GM18507 (cell line): Measurements from ENCODE around the gene FAM120B.

Source experiments
- DNase-seq: peaks from one replicate; pipeline ENCODE4 v3.0.0; 2011; ENCODE audit warnings: low read depth; ENCODE audit not compliant: insufficient read length; ENCODE audit errors: extremely low spot score
- FAIRE-seq: peaks from 2 replicates; lab custom pipeline; 2011; peaks lifted over from hg19 to GRCh38; lab: Jason Lieb, UNC

FAM120B gene

DNA sequence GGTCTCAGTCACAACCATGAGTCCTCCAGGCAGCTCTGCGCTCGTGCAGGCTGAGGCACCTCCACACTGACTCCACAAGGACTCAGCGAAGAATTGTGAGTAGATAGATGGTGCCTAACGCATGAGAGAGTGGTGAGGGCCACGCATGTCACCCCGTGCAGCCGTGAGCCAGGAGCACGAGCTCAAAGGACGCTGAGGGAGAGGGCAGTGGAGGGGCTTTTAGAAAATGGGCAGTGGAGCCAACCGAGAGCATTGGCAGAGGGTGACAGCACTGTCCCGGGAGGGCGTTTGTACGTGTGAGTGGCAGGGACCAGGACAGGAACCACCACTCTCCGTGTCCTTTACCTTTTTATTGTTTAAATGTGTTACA is 141.0 kb downstream of the FAM120B start:
- FAIRE-seq, result no peak
- no peak for DNase-seq

DNA sequence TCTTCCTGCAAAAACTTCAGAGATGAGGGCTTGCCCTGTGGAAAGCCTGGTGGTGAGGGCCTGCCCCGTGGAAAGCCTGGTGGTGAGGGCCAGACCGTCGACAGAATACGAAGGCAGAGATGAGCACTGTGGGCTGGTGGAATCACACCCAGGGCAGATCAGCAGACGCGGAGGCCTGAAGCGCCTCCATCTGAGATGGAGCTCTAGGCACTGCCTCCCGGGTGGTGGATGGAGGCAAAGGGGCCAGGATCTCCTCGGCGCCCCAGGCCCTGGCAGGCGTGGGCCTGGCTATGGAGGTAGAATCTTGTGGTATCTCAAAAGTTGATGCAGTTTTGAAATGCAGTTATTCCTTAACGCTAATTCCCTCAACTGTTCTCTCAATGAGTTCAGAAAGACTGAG is 141.8 kb downstream of the FAM120B start:
- DNase-seq (no peak), FAIRE-seq (no peak)

DNA sequence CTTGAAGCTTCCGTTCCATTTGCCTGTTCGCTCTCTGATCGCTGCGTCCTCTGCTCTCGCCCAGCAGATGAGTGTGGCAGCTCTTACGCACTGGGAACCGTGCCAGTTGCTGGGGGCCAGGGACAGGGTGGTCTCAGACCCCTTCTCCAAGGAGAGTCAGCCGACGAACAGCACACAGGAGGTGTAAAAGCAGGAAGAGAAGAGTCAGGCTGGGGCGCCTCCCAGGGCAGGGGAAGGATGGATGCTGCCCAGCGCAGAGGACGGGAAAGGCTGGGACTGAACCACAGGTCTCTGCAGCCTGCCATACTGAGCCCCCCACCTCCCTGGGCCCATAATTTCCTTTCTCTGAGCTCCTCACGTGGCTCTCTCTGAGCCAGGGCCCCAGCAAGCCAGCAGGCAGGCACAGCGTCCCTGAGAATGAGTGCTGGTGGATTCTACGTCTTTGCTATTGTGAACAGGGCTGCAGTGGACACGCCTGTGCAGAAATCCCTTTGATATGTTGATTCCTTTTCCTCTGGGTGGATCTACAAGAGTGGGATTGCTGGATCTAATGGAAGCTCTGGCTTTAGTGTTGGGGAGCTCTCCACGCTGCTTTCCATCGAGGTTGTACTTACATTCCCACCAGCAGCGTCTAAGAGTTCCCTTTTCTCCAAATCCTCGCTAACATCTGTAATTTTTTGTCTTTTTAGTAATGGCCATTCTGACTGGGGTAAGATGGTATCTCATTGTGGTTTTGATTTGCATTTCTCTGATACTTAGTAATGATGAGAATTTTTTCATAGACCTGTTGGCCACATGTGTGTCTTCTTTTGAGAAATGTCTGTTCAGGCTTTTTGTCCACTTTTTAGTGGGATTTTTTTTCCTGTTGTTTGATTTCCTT is 142.4 kb downstream of the FAM120B start:
- DNase-seq, result no peak

DNA sequence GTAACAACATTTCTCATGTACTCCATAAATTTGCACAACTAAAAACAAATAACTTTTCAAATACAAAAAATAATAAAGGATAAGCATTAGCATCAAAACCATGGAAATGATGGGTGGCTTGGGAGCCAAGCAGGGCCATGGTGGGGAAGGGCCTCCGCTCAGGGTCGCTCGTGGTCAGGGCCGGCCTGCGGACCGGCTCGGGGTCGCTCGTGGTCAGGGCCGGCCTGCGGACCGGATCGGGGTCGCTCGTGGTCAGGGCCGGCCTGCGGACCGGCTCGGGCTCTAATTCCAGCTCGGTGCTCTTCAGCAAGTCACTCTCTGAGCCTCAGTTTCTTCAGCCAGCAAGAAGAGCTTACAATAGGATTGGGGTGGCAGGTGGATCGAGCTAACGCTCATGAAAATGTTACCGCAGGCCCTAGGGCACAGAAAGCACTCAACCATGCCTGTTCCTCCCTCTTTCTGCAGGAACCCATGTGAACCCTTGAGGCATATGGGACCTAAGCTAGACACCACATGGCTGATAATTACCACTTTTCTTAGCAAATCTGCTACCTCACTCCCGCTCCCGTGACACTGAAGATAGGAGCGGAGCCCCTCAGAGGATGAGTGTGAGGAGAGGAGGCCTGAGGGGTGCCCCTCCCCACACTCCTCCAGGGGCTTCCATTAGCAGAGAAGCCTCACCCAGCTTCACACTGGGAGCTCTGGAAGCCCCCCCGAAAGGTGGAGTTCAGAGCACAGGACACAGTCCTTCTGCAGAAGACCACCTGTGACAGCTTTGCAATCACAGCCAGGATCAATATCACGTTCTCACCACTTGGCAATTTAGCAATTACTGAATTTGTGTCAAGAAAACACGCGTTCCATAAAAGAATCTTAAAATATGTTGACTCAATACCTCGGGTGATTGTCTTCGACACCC is 143.5 kb downstream of the FAM120B start:
- DNase-seq (no peak), FAIRE-seq (no peak)

More for the DNA sequence above, 142.4 kb downstream of the FAM120B start:
- FAIRE-seq, result no peak

DNA sequence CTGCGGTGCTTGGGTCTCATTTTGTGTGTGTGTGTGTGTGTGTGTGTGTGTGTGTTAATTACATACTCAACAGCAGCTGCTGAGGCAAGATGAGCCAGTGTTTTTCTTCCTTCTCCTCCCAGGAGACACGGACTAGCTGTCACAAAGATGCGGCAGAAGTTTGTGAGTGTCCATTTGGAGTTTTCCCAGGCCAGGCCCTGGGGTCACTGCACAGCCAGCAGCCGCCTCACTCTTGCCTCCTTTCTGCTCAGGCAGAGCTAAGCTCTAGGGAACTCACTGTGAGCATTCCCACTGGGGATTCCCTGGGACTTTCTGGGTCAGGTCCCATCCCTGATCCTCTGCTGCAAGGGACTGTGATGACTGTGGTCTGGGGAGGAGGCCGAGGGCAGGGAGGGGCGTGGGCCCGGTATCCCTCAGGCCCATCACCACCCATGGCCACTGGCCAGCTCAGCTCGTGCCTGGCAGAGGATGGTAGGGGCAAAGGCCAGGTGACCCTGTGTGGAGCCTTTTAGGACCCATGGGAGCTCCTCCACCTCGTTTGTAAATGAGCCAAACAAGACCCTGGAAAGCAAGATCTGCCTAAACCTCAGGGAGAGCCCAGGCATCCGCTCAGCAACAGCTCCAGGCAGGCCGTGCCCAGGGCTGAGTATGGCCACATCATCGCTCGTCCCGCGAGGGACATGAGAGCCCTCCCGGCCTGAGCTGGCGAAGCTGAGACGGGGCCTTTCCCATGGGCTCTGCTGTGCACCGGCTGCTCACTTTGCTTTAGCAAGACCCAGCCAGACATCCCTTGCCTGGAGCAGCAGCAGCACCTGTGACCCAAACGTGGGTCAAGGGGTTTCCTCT is 144.6 kb downstream of the FAM120B start:
- FAIRE-seq, result no peak
- DNase-seq, result no peak

DNA sequence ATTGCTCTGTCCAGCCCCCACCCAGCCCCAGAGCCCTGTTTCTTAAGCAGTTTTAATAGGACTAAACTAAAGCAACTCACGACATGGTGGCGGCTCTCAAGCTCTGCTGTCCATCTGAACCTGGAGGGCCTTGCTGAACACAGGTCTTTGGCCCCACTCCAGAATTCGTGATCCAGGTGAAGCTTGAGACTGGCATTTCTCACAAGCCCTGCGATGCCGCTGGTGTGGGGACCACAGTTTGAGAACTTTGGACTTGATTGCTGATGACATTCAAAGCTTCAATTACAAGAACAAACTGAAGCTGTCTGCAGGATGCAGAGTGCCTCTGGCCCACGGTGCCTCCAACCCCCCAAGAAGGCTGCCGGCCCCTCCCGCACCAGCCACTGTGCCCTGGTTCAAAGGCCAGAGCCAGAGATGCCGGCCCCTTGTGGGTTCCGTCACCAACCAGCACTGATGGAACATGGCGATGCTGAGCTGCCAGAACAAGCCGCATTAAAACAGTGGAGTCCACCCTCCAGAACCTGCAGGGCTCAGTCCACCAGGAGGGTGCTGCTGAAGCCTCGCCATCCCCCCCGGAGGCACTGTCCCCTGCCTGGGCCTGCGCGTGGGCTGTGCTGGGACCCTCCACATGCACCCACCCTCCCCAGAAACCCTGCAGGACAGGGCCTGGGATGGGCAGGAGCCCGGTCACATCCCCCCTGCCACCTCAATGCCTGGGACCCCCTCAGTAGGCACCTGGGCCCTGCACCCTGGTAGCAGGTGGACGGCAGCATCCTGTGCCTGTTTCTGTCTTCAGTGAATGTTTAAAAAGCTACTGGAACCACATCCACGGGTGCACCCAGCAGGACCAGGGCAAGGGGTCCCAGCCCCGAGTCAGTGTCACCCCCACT is 145.4 kb downstream of the FAM120B start:
- no peak for FAIRE-seq
- no peak for DNase-seq

DNA sequence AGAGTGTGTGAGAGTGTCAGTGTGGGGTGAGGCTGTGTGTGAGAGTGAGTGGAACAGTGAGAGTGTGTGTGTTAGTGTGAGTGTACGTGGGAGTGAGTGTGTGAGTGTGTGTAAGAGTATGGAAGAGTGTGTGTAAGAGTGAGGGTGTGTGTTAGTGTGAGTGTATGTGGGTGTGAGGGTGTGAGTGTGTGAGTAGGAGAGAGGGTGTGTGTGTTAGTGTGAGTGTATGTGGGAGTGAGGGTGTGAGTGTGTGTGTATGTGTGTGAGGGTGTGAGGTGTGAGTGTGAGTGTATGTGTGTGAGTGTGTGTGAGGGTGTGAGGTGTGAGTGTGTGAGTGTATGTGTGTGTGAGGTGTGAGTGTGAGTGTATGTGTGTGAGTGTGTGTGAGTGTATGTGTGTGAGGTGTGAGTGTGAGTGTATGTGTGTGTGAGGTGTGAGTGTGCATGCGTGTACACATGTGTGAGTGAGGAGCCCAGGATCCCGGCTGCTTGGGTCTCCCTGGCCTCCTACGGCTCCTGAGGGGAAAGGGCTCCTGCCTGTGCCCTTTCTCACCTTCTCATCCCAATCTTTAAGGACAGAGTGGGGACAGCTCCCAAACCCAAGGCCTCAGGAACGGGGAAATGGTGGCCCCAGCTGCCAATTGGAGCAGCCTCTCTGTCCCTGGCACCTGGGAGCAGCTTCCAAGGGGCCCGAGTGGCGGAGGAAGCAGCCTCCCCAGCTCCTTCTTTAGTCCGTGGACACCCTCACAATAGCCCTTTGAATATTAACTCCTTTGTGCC is 146.4 kb downstream of the FAM120B start:
- DNase-seq (no peak), FAIRE-seq (no peak)

DNA sequence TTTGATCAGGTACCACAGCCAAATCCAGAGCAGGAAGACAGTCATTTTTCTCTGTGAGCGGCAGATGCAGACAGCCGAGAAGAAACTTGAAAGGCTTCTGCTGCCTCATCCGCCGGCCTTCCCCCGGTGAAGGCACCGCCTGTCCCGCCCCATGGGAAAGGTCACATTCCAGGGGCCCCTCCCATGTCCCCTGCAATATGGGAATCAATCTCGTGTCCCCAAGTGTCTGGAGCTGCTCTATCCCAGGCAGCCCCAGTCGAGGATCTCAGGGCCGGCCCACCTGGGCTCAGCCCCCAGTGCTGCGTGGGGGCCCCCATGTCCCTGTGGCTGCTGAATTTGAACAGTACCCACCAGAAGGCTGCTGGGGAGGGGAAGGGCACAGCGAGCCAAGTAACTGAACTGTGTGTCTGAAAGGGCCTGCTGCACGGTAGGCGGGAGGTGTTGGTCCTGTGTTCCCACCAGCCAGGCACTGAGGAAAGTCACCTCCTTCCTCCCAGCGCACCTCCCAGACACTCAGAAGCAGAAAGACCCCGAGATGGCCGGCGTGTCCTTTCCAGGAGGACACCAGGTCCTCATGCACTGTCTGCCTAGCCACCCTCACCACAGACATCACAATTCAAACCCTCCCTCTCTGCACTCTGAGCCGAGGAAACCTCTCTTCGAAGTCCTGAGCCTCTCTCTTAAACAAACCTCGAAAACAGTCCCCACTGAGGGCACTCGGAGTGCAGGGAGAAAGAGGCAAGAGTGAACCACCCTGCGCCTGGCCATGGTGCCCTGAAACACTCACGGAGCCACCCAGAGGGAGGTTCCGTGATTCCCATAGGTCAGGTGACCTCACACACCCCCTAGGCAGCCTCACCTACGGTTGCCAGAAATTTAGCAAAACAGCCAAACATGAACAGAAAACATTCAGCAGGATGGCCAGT is 147.3 kb downstream of the FAM120B start:
- FAIRE-seq (no peak), DNase-seq (no peak)

DNA sequence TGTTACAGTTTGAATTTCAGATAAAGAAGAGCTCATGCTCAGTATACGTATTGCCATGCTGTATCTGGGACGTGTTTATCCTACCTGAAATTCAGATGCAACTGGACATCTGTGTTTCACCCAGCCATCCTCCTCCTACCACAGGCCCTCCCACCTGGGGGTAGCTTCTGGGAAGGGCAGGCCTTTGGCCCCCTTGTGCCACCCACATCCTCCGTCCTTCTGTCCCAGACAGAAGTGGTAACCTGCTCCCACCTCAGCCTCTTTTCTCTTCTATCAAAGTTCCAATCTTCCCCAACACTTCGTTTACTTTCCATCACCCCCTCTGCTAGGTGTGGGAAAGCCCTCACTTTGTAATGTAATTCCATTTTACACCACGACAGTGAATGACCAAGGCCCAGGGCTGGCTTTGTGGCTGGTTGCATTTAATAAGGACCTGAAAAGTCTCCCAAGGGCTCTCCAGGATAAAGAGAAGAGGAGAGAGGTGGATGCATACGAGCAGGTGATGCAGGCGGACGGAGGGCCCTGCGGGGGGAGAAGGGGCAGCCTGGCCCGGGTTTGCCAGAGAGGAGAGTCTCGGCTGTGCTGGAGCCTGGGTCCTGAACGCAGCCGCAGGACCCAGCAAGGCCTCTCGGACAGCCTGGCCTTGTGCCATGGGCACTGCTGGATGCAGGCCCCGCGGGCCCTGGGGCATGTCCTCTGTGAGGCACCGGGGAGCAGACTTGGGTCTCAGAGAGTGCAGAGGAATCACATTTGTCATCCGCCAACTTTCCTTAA is 148.1 kb downstream of the FAM120B start:
- no peak for DNase-seq

DNA sequence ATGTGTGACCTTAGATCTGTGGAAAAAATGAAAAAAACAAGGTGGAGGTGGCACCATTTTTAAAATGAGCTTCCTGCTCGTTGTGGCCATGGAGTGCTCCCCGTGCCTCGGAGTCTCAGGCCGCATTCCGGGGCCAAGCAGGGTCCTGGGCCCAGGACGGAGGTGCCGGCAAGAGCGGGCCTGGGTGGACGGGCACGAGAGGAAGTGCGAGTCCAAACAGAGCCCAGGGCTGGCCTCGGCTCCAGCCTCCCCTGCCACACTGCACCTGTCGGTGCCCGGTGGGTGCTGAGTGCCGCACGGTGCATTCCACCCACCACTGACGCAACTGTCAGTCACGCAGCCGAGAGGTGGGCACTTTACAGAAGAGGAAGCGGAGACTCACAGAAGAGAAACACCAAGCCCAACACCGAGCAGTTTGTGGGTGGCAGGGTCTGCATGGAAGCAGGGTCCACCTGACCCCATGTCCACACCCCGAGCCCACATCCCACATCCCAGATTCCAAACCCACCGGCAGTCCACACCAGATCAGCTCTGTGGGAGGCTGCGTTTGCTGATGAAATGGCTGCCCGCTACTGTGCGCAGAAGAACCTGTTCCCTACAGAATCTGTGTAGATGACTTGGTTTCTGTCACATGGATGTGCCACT is 148.9 kb downstream of the FAM120B start:
- FAIRE-seq, result no peak

More for the DNA sequence above, 148.1 kb downstream of the FAM120B start:
- FAIRE-seq, result no peak

DNA sequence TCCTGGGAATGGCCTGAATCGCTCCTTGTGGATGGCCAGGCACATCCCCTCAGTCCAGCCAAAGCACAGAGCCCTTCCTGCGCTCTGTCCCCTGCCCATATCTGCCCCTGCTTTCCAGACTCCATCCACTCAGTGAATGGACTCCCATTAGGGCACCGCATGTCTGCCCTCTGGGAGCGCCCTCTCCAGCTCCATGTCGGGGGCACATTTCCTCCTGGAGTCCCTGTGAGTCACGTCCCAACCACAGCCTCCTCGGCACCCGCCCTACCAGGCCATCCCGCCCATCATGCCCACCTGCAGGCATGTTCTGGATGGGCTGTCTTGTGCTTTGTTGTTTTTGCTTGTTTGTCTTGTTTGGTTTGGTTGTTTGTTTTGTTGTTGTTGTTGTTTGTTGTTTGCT is 149.8 kb downstream of the FAM120B start:
- DNase-seq (no peak), FAIRE-seq (no peak)

More for the DNA sequence above, 148.9 kb downstream of the FAM120B start:
- DNase-seq, result no peak
